HG02852 (cell line): ENCODE data around the gene RPL18.
A peak's percentile ranks its signal among the peaks of the same experiment; 100 is the strongest.
"Not testable (repeated sequence)": the region's sequence is repeated elsewhere in the genome, so short reads cannot be mapped to it uniquely, and the experiment has no call there.

Source experiments
- ATAC-seq: cut with Tn5 transposase; IDR thresholded peaks from one replicate; pipeline ENCODE4 v1.9.1; 2021; ENCODE audit warnings: mild to moderate bottlenecking, moderate library complexity; ENCODE audit not compliant: unreplicated experiment

RPL18 gene

GRCh38 chr19:48618916-48619691 lies at the start of gene RPL18, which contains the start of gene SPHK2:
Gene RPL18, minus strand, starts transcription at chr19:48619178. Its CDS starts 35 bp downstream, at chr19:48619143.
Gene SPHK2, plus strand, starts transcription at chr19:48619506. Its CDS starts 1,009 bp downstream, at chr19:48620515.
- peak; percentile 83 for ATAC-seq

- ATAC-seq, result no peak
Measured at GRCh38 chr19:48668761-48669160, 49.8 kb upstream of the RPL18 start.

GRCh38 chr19:48668332-48668731 lies 49.4 kb upstream of the RPL18 start:
- no peak for ATAC-seq

GRCh38 chr19:48665786-48666185 lies 46.8 kb upstream of the RPL18 start:
- ATAC-seq, result no peak

- ATAC-seq, result no peak
Measured at GRCh38 chr19:48664476-48664875, 45.5 kb upstream of the RPL18 start.

- no peak for ATAC-seq
Measured at GRCh38 chr19:48663667-48664066, 44.7 kb upstream of the RPL18 start.

- no peak for ATAC-seq
Measured at GRCh38 chr19:48661711-48662090, 42.7 kb upstream of the RPL18 start.

GRCh38 chr19:48660852-48661710 lies 42.1 kb upstream of the RPL18 start:
- peak; percentile 70 for ATAC-seq

- no peak for ATAC-seq
Measured at GRCh38 chr19:48659768-48660167, 40.8 kb upstream of the RPL18 start.

GRCh38 chr19:48658483-48658882 lies 39.5 kb upstream of the RPL18 start:
- ATAC-seq, result no peak

- not testable (repeated sequence) for ATAC-seq
Measured at GRCh38 chr19:48657828-48658227, 38.9 kb upstream of the RPL18 start.

- no peak for ATAC-seq
Measured at GRCh38 chr19:48656840-48657474, 38.0 kb upstream of the RPL18 start.

GRCh38 chr19:48654299-48655059 lies 35.5 kb upstream of the RPL18 start:
- no peak for ATAC-seq

- no peak for ATAC-seq
Measured at GRCh38 chr19:48651683-48652048, 32.7 kb upstream of the RPL18 start.

GRCh38 chr19:48650974-48651682 lies 32.1 kb upstream of the RPL18 start:
- ATAC-seq, result no peak

- no peak for ATAC-seq
Measured at GRCh38 chr19:48648134-48648533, 29.2 kb upstream of the RPL18 start.

- no peak for ATAC-seq
Measured at GRCh38 chr19:48646722-48647216, 27.8 kb upstream of the RPL18 start.

- peak; percentile 78 for ATAC-seq
Measured at GRCh38 chr19:48646001-48646721, 27.2 kb upstream of the RPL18 start, which contains the start of gene CA11. Gene CA11, minus strand, starts transcription at chr19:48646187. Its CDS starts 555 bp downstream, at chr19:48645632.

GRCh38 chr19:48645620-48646000 lies 26.6 kb upstream of the RPL18 start:
- ATAC-seq, result no peak
